ENCODE measurements around the gene CARD10. TPM values are rescaled to one million over a fixed set of nuclear protein-coding genes. Genes with fewer than 3 reads are reported as not detected.

CARD10 gene
- total RNA-seq, 1 experiment from 2014 or later: 17.5 TPM

DNA sequence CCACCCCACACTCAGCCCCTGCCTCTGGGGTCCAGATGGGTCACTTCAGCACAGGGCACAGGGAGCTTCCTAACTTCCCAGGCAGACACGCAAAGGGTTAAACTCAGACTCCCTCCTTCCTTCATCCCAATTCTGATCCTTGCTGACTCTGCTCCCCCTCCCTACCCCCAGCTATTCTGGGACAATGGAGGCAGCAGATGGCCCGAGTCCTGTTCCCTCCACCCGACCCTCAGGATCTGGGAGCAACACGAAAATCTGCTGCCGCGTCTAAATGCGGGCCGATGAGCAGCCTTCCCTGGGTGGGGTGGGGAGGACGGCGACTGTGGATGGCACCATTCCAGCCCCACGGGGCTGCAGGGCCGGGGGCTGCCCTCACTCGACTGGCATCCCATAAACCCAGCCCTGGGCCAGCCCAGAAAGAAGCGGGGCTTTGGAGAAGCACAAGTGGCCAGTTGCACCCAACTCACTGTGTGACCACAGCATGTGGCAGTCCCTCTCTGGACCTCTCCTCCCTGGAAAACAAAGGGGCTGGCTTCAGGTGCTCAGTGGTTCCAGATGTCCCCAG lies 51.7 kb downstream of the CARD10 start:
- POLR2A ChIA-PET: interaction anchor here (0.5 kb wide), 1 partner anchor 206 kb away, joined by 3 read pairs; no protein-coding TSS in a partner anchor
- DNase-seq (ENCODE audit: low spot score) (no peak), ATAC-seq (no peak)
- Mint-ChIP-seq H3K27ac (no peak overlapping the region), H3K36me3 (no peaks in the 10 kb centered on the region), H3K27me3 (ENCODE audit: low read depth) (no peaks in the 10 kb centered on the region), H3K4me1 (0 out of 2 replicates have a peak, but pooled peaks cover 6% of the 10 kb centered on the region), H3K9me3 (no peaks in the 10 kb centered on the region), H3K4me3 (no peak overlapping the region)
- TF ChIP-seq, protein P1, sequence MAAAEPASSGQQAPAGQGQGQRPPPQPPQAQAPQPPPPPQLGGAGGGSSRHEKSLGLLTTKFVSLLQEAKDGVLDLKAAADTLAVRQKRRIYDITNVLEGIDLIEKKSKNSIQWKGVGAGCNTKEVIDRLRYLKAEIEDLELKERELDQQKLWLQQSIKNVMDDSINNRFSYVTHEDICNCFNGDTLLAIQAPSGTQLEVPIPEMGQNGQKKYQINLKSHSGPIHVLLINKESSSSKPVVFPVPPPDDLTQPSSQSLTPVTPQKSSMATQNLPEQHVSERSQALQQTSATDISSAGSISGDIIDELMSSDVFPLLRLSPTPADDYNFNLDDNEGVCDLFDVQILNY (CRISPR knock-in tag; IDR thresholded peaks at IDR 0.05): no peak
- TF ChIP-seq, protein P2, sequence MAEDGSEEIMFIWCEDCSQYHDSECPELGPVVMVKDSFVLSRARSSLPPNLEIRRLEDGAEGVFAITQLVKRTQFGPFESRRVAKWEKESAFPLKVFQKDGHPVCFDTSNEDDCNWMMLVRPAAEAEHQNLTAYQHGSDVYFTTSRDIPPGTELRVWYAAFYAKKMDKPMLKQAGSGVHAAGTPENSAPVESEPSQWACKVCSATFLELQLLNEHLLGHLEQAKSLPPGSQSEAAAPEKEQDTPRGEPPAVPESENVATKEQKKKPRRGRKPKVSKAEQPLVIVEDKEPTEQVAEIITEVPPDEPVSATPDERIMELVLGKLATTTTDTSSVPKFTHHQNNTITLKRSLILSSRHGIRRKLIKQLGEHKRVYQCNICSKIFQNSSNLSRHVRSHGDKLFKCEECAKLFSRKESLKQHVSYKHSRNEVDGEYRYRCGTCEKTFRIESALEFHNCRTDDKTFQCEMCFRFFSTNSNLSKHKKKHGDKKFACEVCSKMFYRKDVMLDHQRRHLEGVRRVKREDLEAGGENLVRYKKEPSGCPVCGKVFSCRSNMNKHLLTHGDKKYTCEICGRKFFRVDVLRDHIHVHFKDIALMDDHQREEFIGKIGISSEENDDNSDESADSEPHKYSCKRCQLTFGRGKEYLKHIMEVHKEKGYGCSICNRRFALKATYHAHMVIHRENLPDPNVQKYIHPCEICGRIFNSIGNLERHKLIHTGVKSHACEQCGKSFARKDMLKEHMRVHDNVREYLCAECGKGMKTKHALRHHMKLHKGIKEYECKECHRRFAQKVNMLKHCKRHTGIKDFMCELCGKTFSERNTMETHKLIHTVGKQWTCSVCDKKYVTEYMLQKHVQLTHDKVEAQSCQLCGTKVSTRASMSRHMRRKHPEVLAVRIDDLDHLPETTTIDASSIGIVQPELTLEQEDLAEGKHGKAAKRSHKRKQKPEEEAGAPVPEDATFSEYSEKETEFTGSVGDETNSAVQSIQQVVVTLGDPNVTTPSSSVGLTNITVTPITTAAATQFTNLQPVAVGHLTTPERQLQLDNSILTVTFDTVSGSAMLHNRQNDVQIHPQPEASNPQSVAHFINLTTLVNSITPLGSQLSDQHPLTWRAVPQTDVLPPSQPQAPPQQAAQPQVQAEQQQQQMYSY (CRISPR knock-in tag; IDR thresholded peaks at IDR 0.05): no peak
- TF ChIP-seq NR3C1 (CRISPR knock-in tag; conservative IDR thresholded peaks at IDR 0.05; ENCODE audit: low read depth): no peak
- no peak for TF ChIP-seq IRF2 (CRISPR knock-in tag; IDR thresholded peaks at IDR 0.05; ENCODE audit: borderline replicate concordance, low read depth)
- TF ChIP-seq NFYB (CRISPR knock-in tag; conservative IDR thresholded peaks at IDR 0.05; ENCODE audit: low read depth): no peak
- TF ChIP-seq ZNF121 (CRISPR knock-in tag; IDR thresholded peaks at IDR 0.05): no peak
- TF ChIP-seq, protein P3, sequence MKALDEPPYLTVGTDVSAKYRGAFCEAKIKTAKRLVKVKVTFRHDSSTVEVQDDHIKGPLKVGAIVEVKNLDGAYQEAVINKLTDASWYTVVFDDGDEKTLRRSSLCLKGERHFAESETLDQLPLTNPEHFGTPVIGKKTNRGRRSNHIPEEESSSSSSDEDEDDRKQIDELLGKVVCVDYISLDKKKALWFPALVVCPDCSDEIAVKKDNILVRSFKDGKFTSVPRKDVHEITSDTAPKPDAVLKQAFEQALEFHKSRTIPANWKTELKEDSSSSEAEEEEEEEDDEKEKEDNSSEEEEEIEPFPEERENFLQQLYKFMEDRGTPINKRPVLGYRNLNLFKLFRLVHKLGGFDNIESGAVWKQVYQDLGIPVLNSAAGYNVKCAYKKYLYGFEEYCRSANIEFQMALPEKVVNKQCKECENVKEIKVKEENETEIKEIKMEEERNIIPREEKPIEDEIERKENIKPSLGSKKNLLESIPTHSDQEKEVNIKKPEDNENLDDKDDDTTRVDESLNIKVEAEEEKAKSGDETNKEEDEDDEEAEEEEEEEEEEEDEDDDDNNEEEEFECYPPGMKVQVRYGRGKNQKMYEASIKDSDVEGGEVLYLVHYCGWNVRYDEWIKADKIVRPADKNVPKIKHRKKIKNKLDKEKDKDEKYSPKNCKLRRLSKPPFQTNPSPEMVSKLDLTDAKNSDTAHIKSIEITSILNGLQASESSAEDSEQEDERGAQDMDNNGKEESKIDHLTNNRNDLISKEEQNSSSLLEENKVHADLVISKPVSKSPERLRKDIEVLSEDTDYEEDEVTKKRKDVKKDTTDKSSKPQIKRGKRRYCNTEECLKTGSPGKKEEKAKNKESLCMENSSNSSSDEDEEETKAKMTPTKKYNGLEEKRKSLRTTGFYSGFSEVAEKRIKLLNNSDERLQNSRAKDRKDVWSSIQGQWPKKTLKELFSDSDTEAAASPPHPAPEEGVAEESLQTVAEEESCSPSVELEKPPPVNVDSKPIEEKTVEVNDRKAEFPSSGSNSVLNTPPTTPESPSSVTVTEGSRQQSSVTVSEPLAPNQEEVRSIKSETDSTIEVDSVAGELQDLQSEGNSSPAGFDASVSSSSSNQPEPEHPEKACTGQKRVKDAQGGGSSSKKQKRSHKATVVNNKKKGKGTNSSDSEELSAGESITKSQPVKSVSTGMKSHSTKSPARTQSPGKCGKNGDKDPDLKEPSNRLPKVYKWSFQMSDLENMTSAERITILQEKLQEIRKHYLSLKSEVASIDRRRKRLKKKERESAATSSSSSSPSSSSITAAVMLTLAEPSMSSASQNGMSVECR (CRISPR knock-in tag; IDR thresholded peaks at IDR 0.05; ENCODE audit: borderline replicate concordance): no peak
- TF ChIP-seq, protein P4, sequence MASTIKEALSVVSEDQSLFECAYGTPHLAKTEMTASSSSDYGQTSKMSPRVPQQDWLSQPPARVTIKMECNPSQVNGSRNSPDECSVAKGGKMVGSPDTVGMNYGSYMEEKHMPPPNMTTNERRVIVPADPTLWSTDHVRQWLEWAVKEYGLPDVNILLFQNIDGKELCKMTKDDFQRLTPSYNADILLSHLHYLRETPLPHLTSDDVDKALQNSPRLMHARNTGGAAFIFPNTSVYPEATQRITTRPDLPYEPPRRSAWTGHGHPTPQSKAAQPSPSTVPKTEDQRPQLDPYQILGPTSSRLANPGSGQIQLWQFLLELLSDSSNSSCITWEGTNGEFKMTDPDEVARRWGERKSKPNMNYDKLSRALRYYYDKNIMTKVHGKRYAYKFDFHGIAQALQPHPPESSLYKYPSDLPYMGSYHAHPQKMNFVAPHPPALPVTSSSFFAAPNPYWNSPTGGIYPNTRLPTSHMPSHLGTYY (CRISPR knock-in tag; IDR thresholded peaks at IDR 0.05): no peak
- TF ChIP-seq ZNF317 (CRISPR knock-in tag; IDR thresholded peaks at IDR 0.05; ENCODE audit: borderline replicate concordance, low read depth): no peak
- TF ChIP-seq GTF2I (CRISPR knock-in tag; conservative IDR thresholded peaks at IDR 0.05): no peak
- no peak for TF ChIP-seq ZNF138 (CRISPR knock-in tag; conservative IDR thresholded peaks at IDR 0.05)
- CTCF ChIA-PET: no interaction called here

DNA sequence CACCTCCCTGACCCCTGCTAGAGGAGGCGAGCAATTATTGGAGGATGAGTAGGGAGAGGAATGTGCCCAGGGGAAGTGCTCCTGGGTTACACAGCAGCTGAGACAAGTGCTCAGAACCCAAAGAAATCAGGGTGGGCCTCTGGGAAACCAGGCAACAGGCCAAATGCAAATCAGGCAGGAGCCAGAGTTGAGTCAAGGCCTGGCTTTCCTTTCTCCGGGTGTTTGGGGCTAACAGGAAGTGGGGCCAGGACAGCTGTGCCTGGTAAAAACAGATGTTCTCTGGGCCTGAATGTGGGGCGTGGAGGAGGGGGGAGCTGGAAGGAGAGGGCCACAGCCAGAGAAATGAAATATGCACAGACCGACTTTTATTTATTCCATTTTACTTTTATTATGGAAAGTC lies 55.0 kb downstream of the CARD10 start:
- no peak for ATAC-seq
- TF ChIP-seq, protein P5, sequence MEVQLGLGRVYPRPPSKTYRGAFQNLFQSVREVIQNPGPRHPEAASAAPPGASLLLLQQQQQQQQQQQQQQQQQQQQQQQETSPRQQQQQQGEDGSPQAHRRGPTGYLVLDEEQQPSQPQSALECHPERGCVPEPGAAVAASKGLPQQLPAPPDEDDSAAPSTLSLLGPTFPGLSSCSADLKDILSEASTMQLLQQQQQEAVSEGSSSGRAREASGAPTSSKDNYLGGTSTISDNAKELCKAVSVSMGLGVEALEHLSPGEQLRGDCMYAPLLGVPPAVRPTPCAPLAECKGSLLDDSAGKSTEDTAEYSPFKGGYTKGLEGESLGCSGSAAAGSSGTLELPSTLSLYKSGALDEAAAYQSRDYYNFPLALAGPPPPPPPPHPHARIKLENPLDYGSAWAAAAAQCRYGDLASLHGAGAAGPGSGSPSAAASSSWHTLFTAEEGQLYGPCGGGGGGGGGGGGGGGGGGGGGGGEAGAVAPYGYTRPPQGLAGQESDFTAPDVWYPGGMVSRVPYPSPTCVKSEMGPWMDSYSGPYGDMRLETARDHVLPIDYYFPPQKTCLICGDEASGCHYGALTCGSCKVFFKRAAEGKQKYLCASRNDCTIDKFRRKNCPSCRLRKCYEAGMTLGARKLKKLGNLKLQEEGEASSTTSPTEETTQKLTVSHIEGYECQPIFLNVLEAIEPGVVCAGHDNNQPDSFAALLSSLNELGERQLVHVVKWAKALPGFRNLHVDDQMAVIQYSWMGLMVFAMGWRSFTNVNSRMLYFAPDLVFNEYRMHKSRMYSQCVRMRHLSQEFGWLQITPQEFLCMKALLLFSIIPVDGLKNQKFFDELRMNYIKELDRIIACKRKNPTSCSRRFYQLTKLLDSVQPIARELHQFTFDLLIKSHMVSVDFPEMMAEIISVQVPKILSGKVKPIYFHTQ (CRISPR knock-in tag; IDR thresholded peaks at IDR 0.05): no peak
- no peak for TF ChIP-seq TP53 (CRISPR knock-in tag; IDR thresholded peaks at IDR 0.05)
- TF ChIP-seq, protein P6, sequence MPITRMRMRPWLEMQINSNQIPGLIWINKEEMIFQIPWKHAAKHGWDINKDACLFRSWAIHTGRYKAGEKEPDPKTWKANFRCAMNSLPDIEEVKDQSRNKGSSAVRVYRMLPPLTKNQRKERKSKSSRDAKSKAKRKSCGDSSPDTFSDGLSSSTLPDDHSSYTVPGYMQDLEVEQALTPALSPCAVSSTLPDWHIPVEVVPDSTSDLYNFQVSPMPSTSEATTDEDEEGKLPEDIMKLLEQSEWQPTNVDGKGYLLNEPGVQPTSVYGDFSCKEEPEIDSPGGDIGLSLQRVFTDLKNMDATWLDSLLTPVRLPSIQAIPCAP (CRISPR knock-in tag; IDR thresholded peaks at IDR 0.05): no peak
- TF ChIP-seq, protein P7, sequence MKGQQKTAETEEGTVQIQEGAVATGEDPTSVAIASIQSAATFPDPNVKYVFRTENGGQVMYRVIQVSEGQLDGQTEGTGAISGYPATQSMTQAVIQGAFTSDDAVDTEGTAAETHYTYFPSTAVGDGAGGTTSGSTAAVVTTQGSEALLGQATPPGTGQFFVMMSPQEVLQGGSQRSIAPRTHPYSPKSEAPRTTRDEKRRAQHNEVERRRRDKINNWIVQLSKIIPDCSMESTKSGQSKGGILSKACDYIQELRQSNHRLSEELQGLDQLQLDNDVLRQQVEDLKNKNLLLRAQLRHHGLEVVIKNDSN (CRISPR knock-in tag; IDR thresholded peaks at IDR 0.05): no peak
- TF ChIP-seq ZNF396 (CRISPR knock-in tag; IDR thresholded peaks at IDR 0.05; ENCODE audit: borderline replicate concordance): no peak
- TF ChIP-seq, protein P8, sequence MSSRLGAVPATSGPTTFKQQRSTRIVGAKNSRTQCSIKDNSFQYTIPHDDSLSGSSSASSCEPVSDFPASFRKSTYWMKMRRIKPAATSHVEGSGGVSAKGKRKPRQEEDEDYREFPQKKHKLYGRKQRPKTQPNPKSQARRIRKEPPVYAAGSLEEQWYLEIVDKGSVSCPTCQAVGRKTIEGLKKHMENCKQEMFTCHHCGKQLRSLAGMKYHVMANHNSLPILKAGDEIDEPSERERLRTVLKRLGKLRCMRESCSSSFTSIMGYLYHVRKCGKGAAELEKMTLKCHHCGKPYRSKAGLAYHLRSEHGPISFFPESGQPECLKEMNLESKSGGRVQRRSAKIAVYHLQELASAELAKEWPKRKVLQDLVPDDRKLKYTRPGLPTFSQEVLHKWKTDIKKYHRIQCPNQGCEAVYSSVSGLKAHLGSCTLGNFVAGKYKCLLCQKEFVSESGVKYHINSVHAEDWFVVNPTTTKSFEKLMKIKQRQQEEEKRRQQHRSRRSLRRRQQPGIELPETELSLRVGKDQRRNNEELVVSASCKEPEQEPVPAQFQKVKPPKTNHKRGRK (CRISPR knock-in tag; IDR thresholded peaks at IDR 0.05; ENCODE audit: borderline replicate concordance): no peak

More for the DNA sequence above, 55.0 kb downstream of the CARD10 start:
- no peaks in the 10 kb centered on the region for H3K27me3 Mint-ChIP-seq (ENCODE audit: low read depth)
- no peak overlapping the region for H3K4me3 Mint-ChIP-seq
- no peak for DNase-seq (ENCODE audit: low spot score)
- H3K9me3 Mint-ChIP-seq: no peaks in the 10 kb centered on the region
- CTCF ChIA-PET: interaction anchor here (0.5 to 5.0 kb wide), 5 partner anchors 8 to 128 kb away, joined by 3 to 38 read pairs (median 4); partner anchors contain the start of gene MFNG
- H3K36me3 Mint-ChIP-seq: no peaks in the 10 kb centered on the region
- no peak overlapping the region for H3K27ac Mint-ChIP-seq
- POLR2A ChIA-PET: no interaction called here
- 0 out of 2 replicates have a peak, but pooled peaks cover 4% of the 10 kb centered on the region for H3K4me1 Mint-ChIP-seq

Data from WTC11 (cell line).